H1 (cell line): ENCODE results near the gene GCK. TPM values are rescaled to one million over a fixed set of nuclear protein-coding genes. Genes with fewer than 3 reads are reported as not detected.

ENCODE experiments used
- CTCF ChIA-PET: fragments of 300-600 bp; sonication (Branson Sonifier 250); formaldehyde crosslinking; loops from one replicate; lab custom pipeline; 2021; ENCODE audit not compliant: partially characterized antibody; lab: Charles Lee
- POLR2A ChIA-PET: fragments of 300-600 bp; sonication (Branson Sonifier 250); formaldehyde crosslinking; loops from one replicate; lab custom pipeline; 2021; ENCODE audit warnings: inconsistent platforms; ENCODE audit not compliant: partially characterized antibody; lab: Charles Lee
- DNase-seq, 2 experiments: peaks; one replicate each; pipeline versions ENCODE4 v3.0.0 to v3.0.0-alpha.2; 2010 to 2022; ENCODE audit warnings: low spot score in 2 of 2, low read depth in 1 of 2, mixed read lengths in 1 of 2
- FAIRE-seq: peaks from 2 replicates; lab custom pipeline; 2011; peaks lifted over from hg19 to GRCh38; lab: Jason Lieb, UNC
- H2AFZ ChIP-seq: 2 replicates; pipeline ENCODE4 v1.8.1; 2012; ENCODE audit warnings: low read length, inconsistent platforms
- H2AK5ac ChIP-seq: 2 replicates; pipeline ENCODE4 v1.6.1; 2013; ENCODE audit warnings: low read depth, low read length
- H2BK120ac ChIP-seq: replicated peaks from 2 replicates; pipeline ENCODE3; 2013; ENCODE audit warnings: low read depth, low read length, inconsistent platforms
- H2BK12ac ChIP-seq: 2 replicates; pipeline ENCODE4 v1.6.1; 2013; ENCODE audit warnings: low read depth, low read length
- H2BK15ac ChIP-seq: 2 replicates; pipeline ENCODE4 v1.6.1; 2013; ENCODE audit warnings: low read length
- H2BK20ac ChIP-seq: 2 replicates; pipeline ENCODE4 v1.6.1; 2013; ENCODE audit warnings: low read length
- H2BK5ac ChIP-seq: 2 replicates; pipeline ENCODE4 v1.6.1; 2013; ENCODE audit warnings: low read depth, low read length
- H3K14ac ChIP-seq: 2 replicates; pipeline ENCODE4 v1.6.1; 2013; ENCODE audit warnings: inconsistent platforms; ENCODE audit not compliant: insufficient read length
- H3K18ac ChIP-seq: 2 replicates; pipeline ENCODE4 v1.6.1; 2013; ENCODE audit warnings: low read length; ENCODE audit errors: extremely low read depth
- H3K23ac ChIP-seq: 2 replicates; pipeline ENCODE4 v1.6.1; 2013; ENCODE audit warnings: inconsistent platforms; ENCODE audit not compliant: insufficient read length
- H3K23me2 ChIP-seq: 2 replicates; pipeline ENCODE4 v1.6.1; 2013; ENCODE audit warnings: low read depth, low read length
- H3K27ac ChIP-seq: 2 replicates; pipeline ENCODE4 v1.6.1; 2011; ENCODE audit warnings: low read depth, low read length, inconsistent platforms
- H3K27me3 ChIP-seq, 4 experiments: replicated peaks in 1 of 4; 1 replicate in 1 of 4; 2 replicates in 3 of 4; pipeline versions ENCODE4 v1.6.1 to v1.8.1; 2011 to 2013; ENCODE audit warnings: low read length in 3 of 4, mild to moderate bottlenecking in 3 of 4, inconsistent platforms in 2 of 4, mixed read lengths in 2 of 4, moderate library complexity in 1 of 4; ENCODE audit not compliant: control insufficient read depth in 3 of 4, insufficient read depth in 3 of 4; ENCODE audit errors: extremely low read depth in 1 of 4
- H3K36me3 ChIP-seq, 4 experiments: 2 replicates each; pipeline versions ENCODE4 v1.6.1 to v1.8.1; 2011 to 2013; ENCODE audit warnings: mild to moderate bottlenecking in 4 of 4, low read length in 3 of 4, moderate library complexity in 2 of 4, control low read depth in 1 of 4, inconsistent platforms in 1 of 4; ENCODE audit not compliant: insufficient read depth in 4 of 4, control insufficient read depth in 2 of 4
- H3K4ac ChIP-seq: replicated peaks from 2 replicates; pipeline ENCODE3; 2013; ENCODE audit warnings: low read length, low read depth, mixed read lengths, inconsistent platforms; ENCODE audit not compliant: insufficient read length
- H3K4me1 ChIP-seq, 4 experiments: replicated peaks in 1 of 4; 1 replicate in 1 of 4; 2 replicates in 3 of 4; pipeline versions ENCODE4 v1.6.1 to v1.8.1; 2011 to 2013; ENCODE audit warnings: low read length in 3 of 4, inconsistent platforms in 2 of 4, mixed read lengths in 1 of 4; ENCODE audit not compliant: insufficient read depth in 4 of 4, control insufficient read depth in 3 of 4
- H3K4me2 ChIP-seq, 2 experiments: 2 replicates each; pipeline versions ENCODE4 v1.6.1 to v1.8.1; 2011 to 2013; ENCODE audit warnings: low read depth in 2 of 2, low read length in 2 of 2, control low read depth in 1 of 2, inconsistent platforms in 1 of 2, mild to moderate bottlenecking in 1 of 2; ENCODE audit not compliant: insufficient read depth in 1 of 2
- H3K4me3 ChIP-seq, 4 experiments: fragments of 200-600, 300-600 bp in 1 of 4; sonication (generic), shearing (Covaris generic), sonication (Bioruptor Twin) in 1 of 4; 2 replicates each; pipeline versions ENCODE4 v1.5.1 to v1.8.1; 2011 to 2016; ENCODE audit warnings: low read length in 4 of 4, low read depth in 3 of 4, control low read depth in 2 of 4, inconsistent platforms in 2 of 4, mild to moderate bottlenecking in 2 of 4, mixed read lengths in 1 of 4, moderate library complexity in 1 of 4; ENCODE audit not compliant: insufficient read depth in 2 of 4; ENCODE audit errors: extremely low read depth in 1 of 4
- H3K56ac ChIP-seq: replicated peaks from 2 replicates; pipeline ENCODE3; 2013; ENCODE audit warnings: low read depth, mild to moderate bottlenecking, mixed read lengths, low read length, inconsistent platforms; ENCODE audit not compliant: insufficient read length
- H3K79me1 ChIP-seq: 2 replicates; pipeline ENCODE4 v1.6.1; 2013; ENCODE audit warnings: low read depth, low read length, control low read depth
- H3K79me2 ChIP-seq, 2 experiments: 2 replicates each; pipeline versions ENCODE4 v1.6.1 to v1.8.1; 2012 to 2013; ENCODE audit warnings: low read length in 2 of 2, mild to moderate bottlenecking in 2 of 2, inconsistent platforms in 1 of 2; ENCODE audit not compliant: insufficient read depth in 2 of 2, control insufficient read depth in 1 of 2
- H3K9ac ChIP-seq, 4 experiments: replicated peaks in 1 of 4; 1 replicate in 1 of 4; 2 replicates in 3 of 4; pipeline versions ENCODE4 v1.6.1 to v1.8.1; 2011 to 2013; ENCODE audit warnings: low read depth in 3 of 4, low read length in 3 of 4, control low read depth in 2 of 4, mild to moderate bottlenecking in 2 of 4, moderate library complexity in 2 of 4, inconsistent platforms in 1 of 4; ENCODE audit errors: extremely low read depth in 1 of 4
- H3K9me3 ChIP-seq, 2 experiments: 2 replicates each; pipeline versions ENCODE4 v1.6.1 to v1.8.1; 2012 to 2013; ENCODE audit warnings: mild to moderate bottlenecking in 2 of 2, moderate library complexity in 2 of 2, control low read depth in 1 of 2, inconsistent platforms in 1 of 2, low read depth in 1 of 2, low read length in 1 of 2, mixed read lengths in 1 of 2; ENCODE audit not compliant: insufficient read depth in 2 of 2
- H4K20me1 ChIP-seq, 2 experiments: replicated peaks in 1 of 2; 2 replicates each; pipeline versions ENCODE3 to v1.8.1; 2011 to 2013; ENCODE audit warnings: inconsistent platforms in 2 of 2, low read length in 2 of 2, mild to moderate bottlenecking in 1 of 2; ENCODE audit not compliant: insufficient read depth in 2 of 2, control insufficient read depth in 1 of 2
- H4K5ac ChIP-seq: 2 replicates; pipeline ENCODE4 v1.6.1; 2013; ENCODE audit warnings: low read length, low read depth, mixed read lengths, inconsistent platforms; ENCODE audit not compliant: insufficient read length
- H4K8ac ChIP-seq: 2 replicates; pipeline ENCODE4 v1.8.0; 2013; ENCODE audit warnings: mild to moderate bottlenecking, moderate library complexity, low read length, inconsistent platforms; ENCODE audit not compliant: insufficient read depth; ENCODE audit errors: extremely low read depth
- H4K91ac ChIP-seq: replicated peaks from 2 replicates; pipeline ENCODE3; 2013; ENCODE audit warnings: low read length, mixed read lengths, inconsistent platforms; ENCODE audit not compliant: insufficient read length
- POLR2A ChIP-seq, 2 experiments: IDR thresholded peaks; 1 replicate in 1 of 2; 2 replicates in 1 of 2; pipeline ENCODE4 v1.6.1; 2011; ENCODE audit warnings: low read depth in 2 of 2, low read length in 2 of 2, mild to moderate bottlenecking in 2 of 2; ENCODE audit errors: control extremely low read depth in 1 of 2
- RNF2 ChIP-seq: fragments of 200-900, 300-1000 bp; sonication (generic); IDR thresholded peaks from 2 replicates; pipeline ENCODE4 v1.7.1; 2016; ENCODE audit warnings: borderline replicate concordance, low read depth, mild to moderate bottlenecking, antibody characterized with exemption, low read length; ENCODE audit not compliant: poor library complexity, severe bottlenecking; ENCODE audit errors: missing control alignments
- WGBS, 2 experiments: shearing (Covaris generic) in 1 of 2; methylation state at CpG; one replicate each; pipeline versions ENCODE4 v1.1.6 to v1.1.7; 2013 to 2015; ENCODE audit warnings: low lambda C conversion rate in 2 of 2, mixed read lengths in 2 of 2, inconsistent platforms in 1 of 2, low coverage in 1 of 2, missing lambda C conversion rate in 1 of 2; ENCODE audit not compliant: insufficient replicate concordance in 2 of 2, insufficient coverage in 1 of 2, insufficient read length in 1 of 2; ENCODE audit errors: extremely low coverage in 1 of 2, missing lambda C conversion rate in 1 of 2; 5-methylcytosine and 5-hydroxymethylcytosine counted together
- polyA plus RNA-seq, 7 experiments: library from polyadenylated mRNA; depleted of rRNA in 3 of 7; stranded (reverse) in 5 of 7; unstranded in 2 of 7; fragments of >200 nt in 5 of 7; fragments of 200-250 nt in 2 of 7; gene quantifications; 1 replicate in 5 of 7; 2 replicates in 1 of 7; 4 replicates in 1 of 7; pipeline versions ENCODE4 v1.2.1 to v1.2.3, GENCODE V29; 2011 to 2013; ENCODE audit warnings: missing spikeins in 2 of 7, mixed read lengths in 2 of 7
- total RNA-seq: library from RNA; stranded (reverse); fragmentation: NEBNext Ultra II Directional; extraction: Animal tissue kit (Norgen Biotek cat#: 25700); gene quantifications from 2 replicates; pipeline ENCODE4 v1.2.1, GENCODE V29; 2021

GCK gene
- total and polyA plus RNA-seq, 2 of the 8 experiments (the other 6 are each of a cell fraction or from before 2014, with no cell fraction given): 2.4 to 4.9 TPM

GRCh38 chr7:44144426-44144967 is 44.7 kb downstream of the GCK start:
- no peak for DNase-seq
- no peak overlapping the region for H3K18ac ChIP-seq
- no peak overlapping the region for H3K4me3 ChIP-seq
- no peaks in the 10 kb centered on the region for H3K79me1 ChIP-seq
- H3K56ac ChIP-seq: no peak overlapping the region
- peaks cover 8% of the 10 kb centered on the region; the same call in 1 of the 2 replicates for H3K23me2 ChIP-seq
- TF ChIP-seq RNF2 (peak; percentile 13), POLR2A (IDR thresholded peaks at IDR 0.05; ENCODE audit: control extremely low read depth in 1 of 2, low read depth in 2 of 2, low read length in 2 of 2) (no peak)
- no peaks in the 10 kb centered on the region for H4K20me1 ChIP-seq
- no peak overlapping the region for H3K9ac ChIP-seq
- no peak overlapping the region for H2BK12ac ChIP-seq
- WGBS, 2 experiments: 82% methylated on average over 6 of the region's 6 CpGs; no CpG with 5 or more reads in 1 of the 2 experiments
- H4K8ac ChIP-seq: no peak overlapping the region; the same call in 1 of the 2 replicates
- peaks cover 13 to 27% (median 22%) of the 10 kb centered on the region in 4 experiments for H3K27me3 ChIP-seq
- no peak overlapping the region for H3K23ac ChIP-seq
- H3K4ac ChIP-seq: no peak overlapping the region
- H3K14ac ChIP-seq: no peak overlapping the region
- peaks cover 0 to 20% (median 8%) of the 10 kb centered on the region in 4 experiments; a peak in 4 of 7 replicates for H3K4me1 ChIP-seq
- H2BK20ac ChIP-seq: no peak overlapping the region
- CTCF ChIA-PET: interaction anchor here (0.9 to 4.5 kb wide), 5 partner anchors 9 to 421 kb away, joined by 3 to 27 read pairs (median 4); no protein-coding TSS in a partner anchor
- no peaks in the 10 kb centered on the region for H3K9me3 ChIP-seq
- no peaks in the 10 kb centered on the region for H3K79me2 ChIP-seq
- H2AFZ ChIP-seq: no peak overlapping the region
- no peak overlapping the region for H2AK5ac ChIP-seq
- no peaks in the 10 kb centered on the region for H3K36me3 ChIP-seq
- no peak overlapping the region for H2BK15ac ChIP-seq
- no peak overlapping the region for H2BK5ac ChIP-seq
- no peak for FAIRE-seq
- H3K4me2 ChIP-seq: no peak overlapping the region; a peak in 1 of 4 replicates
- POLR2A ChIA-PET: no interaction called here
- H2BK120ac ChIP-seq: no peak overlapping the region
- H4K5ac ChIP-seq: no peak overlapping the region
- H3K27ac ChIP-seq: no peak overlapping the region
- no peak overlapping the region for H4K91ac ChIP-seq
